Measurements from ENCODE around the gene SNAI1.
"Not testable (repeated sequence)": the region's sequence is repeated elsewhere in the genome, so short reads cannot be mapped to it uniquely, and the experiment has no call there.

The SNAI1 gene

DNA sequence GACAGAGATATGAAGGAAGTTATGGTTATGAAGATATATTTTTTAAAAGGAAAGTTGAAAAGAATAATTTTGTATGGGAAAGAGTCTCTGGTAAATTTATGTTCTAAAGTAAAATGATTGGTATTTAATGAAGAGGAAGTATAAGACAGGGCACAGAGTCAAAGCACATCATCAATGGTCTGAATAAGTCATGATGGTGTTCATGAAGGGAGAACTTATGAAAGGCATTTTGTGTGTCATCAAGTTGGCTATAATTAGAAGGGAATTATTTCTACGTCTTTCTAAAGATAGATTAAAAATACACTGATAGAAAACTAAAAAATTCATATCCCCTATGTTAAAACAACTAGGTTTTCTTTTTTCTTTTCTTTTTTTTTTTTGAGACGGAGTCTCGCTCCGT is 21.4 kb upstream of the SNAI1 start:
- DNase-seq (ENCODE audit: low read depth in 1 of 2, low spot score in 1 of 2), result no peak

DNA sequence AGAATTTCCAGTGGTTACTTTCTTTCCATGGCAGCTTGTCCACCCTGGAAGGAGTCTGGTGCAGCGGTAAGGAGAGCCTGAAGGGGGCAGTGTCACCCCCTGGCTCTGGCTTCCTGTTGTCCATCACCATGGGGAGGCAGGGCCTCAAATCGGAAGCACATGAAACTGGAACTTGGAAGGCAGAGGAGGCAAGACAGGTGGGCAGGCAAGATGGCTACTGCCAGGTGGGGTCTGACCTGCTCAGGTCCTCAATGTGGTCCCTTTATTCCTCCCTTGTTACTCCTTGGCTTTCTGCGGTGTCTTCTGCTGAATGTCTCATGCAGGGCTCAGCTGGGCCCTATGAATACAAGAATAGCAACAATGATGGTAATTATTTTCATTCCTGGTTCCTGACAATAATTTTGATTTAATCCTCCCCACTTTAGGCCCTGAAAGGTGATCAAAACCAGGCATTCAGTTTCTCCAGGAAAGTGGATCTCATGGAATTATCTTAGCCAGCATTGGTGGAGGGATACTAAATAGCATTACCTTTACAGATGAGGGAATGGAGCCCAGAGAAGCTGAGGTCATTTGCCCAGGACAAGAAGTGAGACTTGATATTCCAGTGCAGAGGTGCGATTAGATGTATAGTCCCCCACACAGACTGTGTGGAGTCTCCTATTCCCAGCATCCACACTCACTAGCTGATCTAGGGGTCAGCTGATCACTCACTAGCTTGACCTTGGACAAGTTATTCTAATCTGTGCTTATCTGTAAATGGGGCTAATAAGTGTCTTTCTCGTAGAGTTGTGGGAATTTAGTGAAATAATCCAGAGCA is 17.6 kb upstream of the SNAI1 start:
- DNase-seq (ENCODE audit: low read depth in 1 of 2, low spot score in 1 of 2), result no peak

DNA sequence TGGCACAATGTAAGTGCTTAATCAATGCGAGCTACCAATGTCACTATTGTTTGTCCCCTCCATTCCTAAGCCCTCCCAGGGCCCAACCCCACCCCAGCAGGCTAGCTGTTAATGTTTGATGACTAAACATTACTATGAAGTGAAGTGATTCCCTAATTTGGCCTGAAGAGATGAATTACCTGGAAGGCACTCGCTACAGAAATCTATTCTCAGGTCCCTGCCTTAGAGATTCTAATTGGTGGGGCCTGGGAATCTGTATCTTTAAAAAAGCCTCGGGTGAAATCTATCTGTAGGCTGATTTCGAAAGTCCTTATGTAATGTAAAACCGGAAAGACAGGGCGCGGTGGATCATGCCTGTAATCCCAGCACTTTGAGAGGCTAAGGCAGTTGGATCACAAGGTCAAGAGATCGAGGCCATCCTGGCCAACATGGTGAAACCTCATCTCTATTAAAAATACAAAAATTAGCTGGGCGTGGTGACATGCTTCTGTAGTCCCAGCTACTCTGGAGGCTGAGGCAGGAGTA is 16.9 kb upstream of the SNAI1 start:
- no peak for DNase-seq (ENCODE audit: low read depth in 1 of 2, low spot score in 1 of 2)

DNA sequence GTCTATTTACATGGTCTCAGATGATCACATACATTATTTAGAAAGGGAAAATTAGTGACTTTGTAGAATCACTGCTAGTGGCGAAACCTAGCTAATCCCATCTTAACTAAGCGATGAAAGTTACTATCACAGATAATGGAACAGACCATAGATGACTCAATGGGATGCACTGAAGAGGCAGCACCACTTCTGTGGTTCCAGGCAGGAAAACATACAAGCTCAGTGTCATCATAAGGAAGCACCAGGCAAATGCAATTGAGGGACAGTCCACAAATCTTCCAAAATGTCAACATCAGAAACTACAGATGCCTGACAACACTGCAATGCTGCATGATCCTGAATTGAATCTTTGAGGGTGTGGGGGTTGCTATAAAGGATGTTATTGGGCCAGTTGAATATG is 15.9 kb upstream of the SNAI1 start:
- DNase-seq (ENCODE audit: low read depth in 1 of 2, low spot score in 1 of 2), result no peak

DNA sequence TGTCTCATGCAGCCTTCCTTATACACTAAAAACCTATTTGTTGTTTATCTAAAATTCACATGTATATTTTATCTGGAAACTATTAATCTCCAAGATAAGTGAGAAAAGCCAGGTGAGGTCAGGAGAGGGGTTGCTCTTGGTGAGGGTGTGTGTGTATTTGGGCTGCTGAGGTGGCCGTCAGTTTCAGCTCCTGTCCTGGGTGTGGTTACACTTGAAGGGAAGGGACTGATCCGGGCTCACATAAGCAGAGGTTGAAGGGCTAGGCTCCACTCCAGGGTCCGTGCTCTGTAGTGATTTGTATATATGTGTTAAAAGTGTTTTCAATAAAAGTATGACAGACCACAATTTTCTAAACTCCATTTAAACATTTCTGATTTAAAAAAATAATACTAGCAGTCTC is 13.5 kb upstream of the SNAI1 start:
- DNase-seq (ENCODE audit: low read depth in 1 of 2, low spot score in 1 of 2), result no peak

DNA sequence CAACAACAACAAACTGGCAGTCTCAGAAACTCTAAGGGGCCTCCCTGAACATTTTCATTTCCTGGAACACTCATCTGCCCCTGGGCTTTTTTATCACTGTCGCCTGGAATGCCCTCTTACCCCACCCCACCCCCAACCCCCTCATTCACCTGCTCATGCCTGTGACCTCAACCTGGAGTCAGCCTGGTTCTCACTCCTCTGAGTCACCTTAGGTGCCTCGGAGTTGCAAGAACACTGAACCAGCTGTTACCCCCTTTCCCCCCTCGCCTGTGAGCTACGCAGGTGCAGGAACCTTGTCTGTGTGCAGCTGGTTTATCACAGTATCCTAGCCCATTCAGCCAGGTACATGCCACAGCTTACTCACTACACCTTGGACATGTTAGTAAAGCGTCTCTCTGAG is 12.8 kb upstream of the SNAI1 start:
- no peak for DNase-seq (ENCODE audit: low read depth in 1 of 2, low spot score in 1 of 2)

DNA sequence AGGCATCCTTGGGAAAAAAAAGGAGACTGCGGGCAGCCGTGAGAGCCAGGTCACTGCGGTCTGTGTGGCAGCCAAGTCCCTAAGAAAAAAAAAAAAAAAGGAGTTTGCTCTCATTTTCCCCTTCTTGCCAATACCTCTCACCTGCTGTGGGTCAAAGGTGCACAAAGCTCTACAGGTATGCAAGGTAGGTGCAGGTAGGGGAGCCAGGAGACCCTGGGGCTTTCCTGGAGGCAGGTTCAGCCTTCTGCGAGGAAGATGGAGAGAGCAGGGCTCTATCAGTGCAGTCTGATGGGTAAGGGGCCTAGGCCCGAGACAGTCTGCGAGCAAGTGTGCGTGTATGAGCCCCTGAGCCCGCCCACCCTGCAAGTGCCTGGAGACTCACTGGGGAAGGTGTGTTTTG is 12.3 kb upstream of the SNAI1 start:
- DNase-seq (ENCODE audit: low read depth in 1 of 2, low spot score in 1 of 2), result no peak

DNA sequence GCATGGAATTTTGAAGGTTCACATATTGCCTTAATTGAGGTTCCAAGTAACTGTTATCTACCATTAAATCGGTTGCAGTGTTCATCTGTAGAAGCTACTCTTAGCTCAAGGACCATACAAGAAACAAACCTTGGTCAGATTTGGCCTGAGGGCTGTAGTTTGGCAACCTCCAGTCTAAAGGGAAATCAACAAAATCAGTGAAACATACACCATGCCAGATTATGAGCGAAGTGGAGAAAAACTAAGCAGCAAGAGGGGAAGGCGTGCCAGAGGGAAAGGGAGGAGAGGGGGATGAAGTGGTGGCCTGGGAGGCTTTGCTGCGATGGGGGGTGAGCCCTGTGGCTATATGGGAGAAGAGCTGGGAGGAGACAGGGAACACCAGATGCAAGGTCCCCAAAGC is 8.8 kb upstream of the SNAI1 start:
- DNase-seq (ENCODE audit: low read depth in 1 of 2, low spot score in 1 of 2), result no peak

DNA sequence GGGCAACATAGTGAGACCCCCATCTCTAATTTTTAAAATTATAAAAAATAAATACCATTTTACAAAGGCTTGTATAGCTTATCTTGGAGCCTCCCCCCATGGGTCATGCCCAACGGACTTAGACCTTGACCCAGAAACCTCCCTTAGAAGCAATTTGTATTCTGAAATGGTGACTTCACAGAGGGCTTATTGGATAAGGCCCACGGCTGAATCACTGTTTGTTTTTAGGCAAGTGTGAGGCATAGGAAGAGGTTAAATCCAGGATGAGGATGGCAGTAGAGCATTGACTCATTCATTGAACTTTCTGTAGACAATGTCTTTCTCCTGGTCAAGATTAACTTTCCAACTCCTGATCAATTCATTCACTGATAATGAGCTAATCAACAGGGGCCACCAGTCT is 6.2 kb upstream of the SNAI1 start:
- no peak for DNase-seq (ENCODE audit: low read depth in 1 of 2, low spot score in 1 of 2)

DNA sequence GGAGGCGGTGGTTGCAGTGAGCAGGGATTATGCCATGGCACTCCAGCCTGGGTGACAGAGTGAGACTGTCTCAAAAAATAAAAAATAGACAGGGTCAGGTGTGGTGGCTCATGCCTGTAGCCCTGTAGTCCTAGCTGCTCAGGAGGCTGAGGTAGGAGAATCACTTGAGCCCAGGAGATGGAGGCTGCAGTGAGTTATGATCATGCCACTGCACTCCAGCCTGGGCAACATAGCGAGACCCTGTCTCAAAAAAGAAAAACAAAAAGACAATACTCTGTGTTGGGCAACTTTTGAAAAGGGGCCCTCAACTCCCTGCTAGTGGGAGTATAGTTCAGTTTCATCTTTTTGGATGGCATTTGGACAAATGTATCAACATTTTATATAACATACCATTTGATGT is 5.0 kb upstream of the SNAI1 start:
- DNase-seq (ENCODE audit: low read depth in 1 of 2, low spot score in 1 of 2), result not testable (repeated sequence)

DNA sequence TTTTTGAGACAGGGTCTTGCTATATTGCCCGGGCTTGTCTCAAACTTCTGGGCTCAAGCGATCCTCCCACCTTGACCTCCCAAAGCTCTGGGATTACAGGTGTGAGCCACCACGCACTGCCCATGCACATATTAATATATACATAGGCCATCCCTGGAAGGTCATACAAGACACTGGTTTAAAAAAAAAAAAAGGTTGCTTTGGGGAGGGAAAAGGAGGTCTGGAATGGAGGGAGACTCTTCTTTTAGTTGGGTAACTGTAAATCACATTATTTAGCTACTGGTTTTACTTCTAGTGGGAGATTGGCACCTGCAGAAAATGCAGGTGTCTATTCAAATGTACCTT is 4.1 kb upstream of the SNAI1 start:
- DNase-seq (ENCODE audit: low read depth in 1 of 2, low spot score in 1 of 2), result no peak

DNA sequence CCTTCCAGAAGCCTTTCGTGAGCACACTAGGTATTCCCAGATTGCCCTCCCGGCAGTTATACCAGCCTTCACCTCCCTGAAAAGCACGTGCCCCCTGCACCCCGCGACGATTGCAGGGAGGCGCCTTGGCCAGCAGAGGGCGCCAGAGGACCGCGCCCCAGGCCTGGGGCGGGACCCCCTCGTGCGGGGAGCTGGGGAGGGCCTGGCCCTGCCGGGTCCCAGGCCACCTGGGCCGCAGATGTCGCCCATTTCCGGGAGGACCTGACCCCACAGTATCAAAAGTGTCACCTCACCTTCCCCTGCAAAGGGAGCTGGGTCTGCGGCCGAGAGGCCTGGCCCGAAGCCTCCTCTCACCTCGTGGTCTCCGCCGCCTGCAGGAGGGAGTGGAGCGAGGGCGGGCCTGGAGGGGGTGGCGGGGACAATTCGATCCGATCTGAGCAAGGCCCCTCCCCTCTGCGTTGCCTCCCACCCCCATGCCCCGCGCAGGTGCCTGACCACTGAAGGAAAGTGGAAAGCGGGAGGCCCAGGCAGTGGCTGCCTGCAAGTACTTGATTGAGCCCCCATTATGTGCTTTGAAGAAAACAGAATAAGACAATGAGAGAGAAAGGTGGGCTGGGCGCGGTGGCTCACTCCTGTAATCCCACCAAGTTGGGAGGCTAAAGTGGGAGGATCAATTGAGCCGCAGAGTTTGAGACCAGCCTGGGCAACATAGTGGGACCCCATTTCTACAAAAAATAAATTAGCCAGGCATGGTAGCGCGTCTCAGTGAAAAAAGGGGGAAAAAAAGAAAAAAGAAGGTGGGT is 3.5 kb upstream of the SNAI1 start:
- DNase-seq (ENCODE audit: low read depth in 1 of 2, low spot score in 1 of 2), result peak; percentile 38 to 67

DNA sequence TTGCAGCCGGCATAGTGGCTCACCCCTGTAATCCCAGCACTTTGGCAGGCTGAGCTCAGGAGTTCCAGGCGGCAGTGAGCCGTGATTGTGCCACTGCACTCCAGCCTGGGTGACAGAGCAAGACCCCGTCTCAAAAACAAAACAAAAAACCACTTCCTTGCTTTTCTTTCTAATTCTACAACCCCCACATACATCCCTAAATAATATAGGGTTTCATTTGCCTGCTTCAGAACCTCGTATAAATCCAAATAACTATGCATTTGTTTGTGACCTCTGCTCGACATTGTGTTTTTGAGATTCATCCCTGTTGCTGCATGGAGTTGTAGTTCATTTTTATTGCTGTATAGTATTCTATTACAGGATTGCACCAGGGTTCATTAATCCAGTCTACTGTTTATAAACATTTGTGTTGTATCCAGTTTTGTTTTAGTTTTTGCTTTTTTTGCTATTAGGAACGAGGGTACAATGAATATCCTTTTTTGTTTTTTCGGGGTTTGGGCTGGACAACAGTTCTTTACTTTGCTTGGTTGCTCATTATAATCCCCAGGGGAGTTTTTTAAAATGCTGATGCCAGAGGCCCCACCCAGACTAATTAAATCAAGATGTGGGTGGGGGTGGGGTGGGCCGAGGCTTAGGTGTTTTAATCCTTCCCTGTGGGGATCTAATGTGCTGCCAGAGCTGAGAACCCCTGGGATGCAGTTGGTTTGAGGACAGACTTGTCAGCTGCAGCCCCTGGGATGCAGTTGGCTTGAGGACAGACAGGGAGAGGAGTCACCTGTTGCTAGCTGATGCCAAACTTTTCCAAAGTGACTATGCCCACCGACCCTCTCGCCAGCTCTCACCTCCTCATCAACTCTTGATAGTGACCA is 2.4 kb upstream of the SNAI1 start:
- no peak for DNase-seq (ENCODE audit: low read depth in 1 of 2, low spot score in 1 of 2)

DNA sequence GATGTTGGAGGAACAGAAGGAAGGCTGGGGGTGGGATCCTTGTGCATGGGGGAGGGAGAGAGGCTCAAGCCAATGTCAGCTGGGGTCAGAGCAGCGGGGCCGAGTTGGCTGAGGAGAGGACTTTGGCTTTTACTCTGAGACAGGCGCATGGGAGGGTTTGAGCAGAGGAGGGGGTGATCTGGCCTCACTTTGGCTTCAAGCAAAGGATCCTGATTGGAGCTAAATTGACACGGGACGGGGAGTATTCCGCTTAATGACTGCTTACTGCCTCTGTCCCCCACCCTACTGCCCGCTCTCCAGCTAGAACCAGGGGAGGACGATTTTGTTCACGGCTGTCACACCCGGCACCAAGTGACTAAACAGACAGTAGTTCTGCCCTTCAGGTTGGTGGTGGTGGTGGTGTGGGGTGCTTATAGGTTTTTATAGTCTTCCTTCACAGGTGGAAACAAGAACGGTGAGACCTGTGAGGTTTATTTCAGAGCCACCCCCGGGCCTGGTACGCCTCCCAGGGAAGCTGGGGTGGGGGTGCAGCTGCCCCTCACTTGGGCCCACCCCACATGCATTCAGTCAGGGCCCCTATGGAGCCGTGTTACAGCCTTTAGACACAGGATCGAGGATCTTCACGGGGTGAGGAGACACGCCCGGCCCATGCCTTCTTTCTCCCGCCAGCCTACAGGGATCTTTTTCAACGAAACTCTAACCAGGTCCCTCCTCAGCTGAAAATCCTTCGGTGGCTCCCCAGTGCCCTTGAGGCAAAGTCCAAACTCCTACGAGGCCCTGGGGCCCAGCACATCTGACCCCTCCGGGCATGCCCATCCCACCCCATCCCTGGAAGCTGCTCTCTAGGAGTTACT is 1.3 kb upstream of the SNAI1 start:
- DNase-seq (ENCODE audit: low read depth in 1 of 2, low spot score in 1 of 2), result no peak

DNA sequence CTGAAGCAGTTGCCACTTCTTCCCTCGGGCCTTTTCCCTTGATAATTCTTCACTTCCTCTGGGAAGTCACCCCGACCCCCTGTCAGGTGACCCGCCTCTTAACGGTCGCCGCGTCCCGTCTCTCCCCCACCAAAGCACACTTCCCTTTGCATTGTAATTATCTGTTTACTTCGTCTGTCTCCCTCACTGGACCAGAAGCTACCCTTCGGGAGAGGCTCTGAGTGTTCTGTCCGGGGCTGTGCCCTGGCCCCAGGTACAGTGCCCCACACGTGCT is 771 bp upstream of the SNAI1 start:
- no peak for DNase-seq (ENCODE audit: low read depth in 1 of 2, low spot score in 1 of 2)

DNA sequence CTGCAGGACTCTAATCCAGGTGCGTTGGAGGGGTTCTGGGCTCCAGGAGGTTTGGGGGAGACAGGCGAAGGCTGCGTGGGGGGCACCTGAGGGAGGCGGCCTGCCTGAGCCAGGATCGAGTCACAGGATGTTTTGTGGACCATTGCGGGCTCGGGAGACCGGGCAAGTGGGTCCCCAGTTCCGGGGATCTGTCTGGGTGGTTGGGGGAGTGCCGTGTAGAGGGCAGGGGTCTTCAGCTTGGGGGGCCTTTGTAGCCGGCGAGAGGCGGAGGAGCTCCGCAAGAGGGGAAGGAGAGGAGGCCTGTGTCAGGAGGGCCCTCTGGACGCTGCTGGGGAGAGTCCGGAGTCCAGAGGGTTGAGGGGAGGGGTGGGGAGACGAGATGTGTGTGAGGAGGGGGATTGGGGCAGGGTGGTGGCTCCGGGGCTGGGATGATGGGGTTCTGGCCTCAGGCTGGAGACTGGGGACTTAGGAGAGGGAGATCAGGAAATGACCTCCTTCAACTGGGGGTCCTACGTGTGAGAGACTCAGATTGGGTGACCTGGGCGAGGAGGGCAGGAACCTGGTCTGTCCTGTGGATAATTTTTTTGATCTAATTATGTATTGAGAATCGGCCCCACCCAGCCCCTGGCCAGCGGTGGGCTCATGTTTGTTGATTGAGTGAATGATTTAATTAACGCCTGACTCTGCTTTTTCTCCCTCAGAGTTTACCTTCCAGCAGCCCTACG is 505 bp downstream of the SNAI1 start:
- DNase-seq (ENCODE audit: low read depth in 1 of 2, low spot score in 1 of 2), result no peak

DNA sequence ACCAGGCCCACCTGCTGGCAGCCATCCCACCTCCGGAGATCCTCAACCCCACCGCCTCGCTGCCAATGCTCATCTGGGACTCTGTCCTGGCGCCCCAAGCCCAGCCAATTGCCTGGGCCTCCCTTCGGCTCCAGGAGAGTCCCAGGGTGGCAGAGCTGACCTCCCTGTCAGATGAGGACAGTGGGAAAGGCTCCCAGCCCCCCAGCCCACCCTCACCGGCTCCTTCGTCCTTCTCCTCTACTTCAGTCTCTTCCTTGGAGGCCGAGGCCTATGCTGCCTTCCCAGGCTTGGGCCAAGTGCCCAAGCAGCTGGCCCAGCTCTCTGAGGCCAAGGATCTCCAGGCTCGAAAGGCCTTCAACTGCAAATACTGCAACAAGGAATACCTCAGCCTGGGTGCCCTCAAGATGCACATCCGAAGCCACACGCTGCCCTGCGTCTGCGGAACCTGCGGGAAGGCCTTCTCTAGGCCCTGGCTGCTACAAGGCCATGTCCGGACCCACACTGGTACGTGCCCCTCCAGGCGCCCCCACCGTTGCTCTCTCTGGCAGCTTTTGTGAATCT is 1.1 kb downstream of the SNAI1 start:
- DNase-seq (ENCODE audit: low read depth in 1 of 2, low spot score in 1 of 2), result no peak

DNA sequence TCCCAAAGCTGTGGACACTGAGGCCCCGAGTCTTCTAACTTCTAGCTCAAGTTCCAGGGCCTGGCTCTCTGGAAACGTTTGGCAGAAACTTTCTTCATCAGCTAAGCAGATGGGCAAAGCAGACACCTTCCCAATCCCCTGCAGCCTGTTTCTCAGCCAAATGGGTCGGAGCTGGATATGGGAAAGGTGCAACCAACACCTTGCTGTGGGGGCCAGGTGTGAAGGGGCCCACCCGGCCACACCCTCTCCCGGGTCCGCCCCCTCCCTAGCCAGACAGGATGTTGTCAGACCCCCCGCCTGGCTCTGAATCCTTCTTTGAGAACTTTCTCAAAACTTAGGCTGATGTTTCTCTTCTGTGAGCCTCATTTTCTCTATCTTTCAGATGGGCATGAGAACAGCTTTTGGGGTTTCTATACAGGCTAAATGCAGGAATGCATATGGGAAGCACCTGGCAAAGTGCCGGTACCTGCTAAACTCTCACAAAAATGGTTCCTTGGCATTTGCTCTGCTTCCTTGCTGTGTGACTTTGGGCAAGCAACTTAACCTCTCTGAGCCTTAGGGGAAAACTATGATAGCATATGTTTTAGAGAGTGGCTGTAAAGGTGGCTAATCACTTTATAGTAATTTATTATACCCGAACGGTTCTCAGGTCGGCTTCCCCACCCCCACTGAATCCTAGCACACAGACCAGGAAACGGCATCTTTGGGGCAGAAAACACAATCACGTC is 1.8 kb downstream of the SNAI1 start:
- DNase-seq (ENCODE audit: low read depth in 1 of 2, low spot score in 1 of 2), result no peak

DNA sequence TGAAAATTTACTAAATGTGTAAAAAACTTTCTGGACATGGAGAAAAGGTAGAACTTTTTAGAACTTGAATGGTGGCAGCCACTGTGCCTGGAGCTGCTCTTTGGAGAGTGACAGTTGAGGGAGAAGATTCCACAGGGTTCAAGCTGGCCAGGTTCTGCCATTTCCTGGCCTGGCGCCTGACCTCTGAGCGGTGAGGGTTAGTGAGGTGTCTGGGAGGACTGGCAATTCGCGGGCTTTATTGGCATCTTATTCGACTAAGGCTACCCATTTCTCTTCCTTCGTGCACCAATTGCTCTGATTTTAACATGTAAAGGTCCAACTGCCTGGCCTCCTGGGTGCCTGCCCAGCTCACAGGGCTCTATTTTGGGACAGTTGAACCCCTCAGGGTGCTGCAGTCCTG is 2.4 kb downstream of the SNAI1 start:
- no peak for DNase-seq (ENCODE audit: low read depth in 1 of 2, low spot score in 1 of 2)
